Neural cell (in vitro differentiated cells): ENCODE data around the gene LCN10.

Experiments used
- EZH2 ChIP-seq: fragments of 200-600, 300-800 bp; shearing (Covaris generic), sonication (generic); IDR thresholded peaks from 2 replicates; pipeline ENCODE4 v1.6.1; 2014; ENCODE audit warnings: antibody characterized with exemption, low read length, borderline replicate concordance, mild to moderate bottlenecking; ENCODE audit not compliant: insufficient read depth, poor library complexity, severe bottlenecking
- TF ChIP-seq, protein P1 (sequence below): fragments of 450-650 bp; IDR thresholded peaks from 2 replicates; pipeline ENCODE4 v1.5.1; 2014; ENCODE audit warnings: antibody characterized with exemption, mild to moderate bottlenecking, moderate library complexity; ENCODE audit not compliant: poor library complexity, severe bottlenecking
- TF ChIP-seq, protein P2 (sequence below): IDR thresholded peaks from 2 replicates; pipeline ENCODE4 v1.6.1; 2012; ENCODE audit warnings: borderline replicate concordance

DNA sequence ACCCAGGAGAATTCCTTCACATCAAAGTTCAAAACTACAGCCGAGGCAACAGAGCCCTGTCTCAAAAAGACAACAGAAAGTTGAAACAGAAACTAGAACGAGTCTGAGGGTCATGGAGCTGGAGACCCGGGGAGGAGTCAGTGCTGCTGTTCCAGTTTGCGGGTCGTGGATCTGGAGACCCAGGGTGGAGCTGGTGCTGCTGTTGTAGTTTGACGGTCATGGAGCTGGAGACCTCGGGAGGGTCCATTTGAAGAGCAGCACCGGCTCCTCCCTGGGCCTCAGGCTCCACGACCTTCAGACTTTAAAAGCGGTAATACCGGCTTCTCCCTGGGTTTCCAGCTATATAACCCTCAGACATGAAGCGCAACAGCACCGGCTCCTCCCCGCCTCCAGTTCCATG lies 34.6 kb upstream of the LCN10 start:
- TF ChIP-seq EZH2: no peak
- TF ChIP-seq, protein P1, sequence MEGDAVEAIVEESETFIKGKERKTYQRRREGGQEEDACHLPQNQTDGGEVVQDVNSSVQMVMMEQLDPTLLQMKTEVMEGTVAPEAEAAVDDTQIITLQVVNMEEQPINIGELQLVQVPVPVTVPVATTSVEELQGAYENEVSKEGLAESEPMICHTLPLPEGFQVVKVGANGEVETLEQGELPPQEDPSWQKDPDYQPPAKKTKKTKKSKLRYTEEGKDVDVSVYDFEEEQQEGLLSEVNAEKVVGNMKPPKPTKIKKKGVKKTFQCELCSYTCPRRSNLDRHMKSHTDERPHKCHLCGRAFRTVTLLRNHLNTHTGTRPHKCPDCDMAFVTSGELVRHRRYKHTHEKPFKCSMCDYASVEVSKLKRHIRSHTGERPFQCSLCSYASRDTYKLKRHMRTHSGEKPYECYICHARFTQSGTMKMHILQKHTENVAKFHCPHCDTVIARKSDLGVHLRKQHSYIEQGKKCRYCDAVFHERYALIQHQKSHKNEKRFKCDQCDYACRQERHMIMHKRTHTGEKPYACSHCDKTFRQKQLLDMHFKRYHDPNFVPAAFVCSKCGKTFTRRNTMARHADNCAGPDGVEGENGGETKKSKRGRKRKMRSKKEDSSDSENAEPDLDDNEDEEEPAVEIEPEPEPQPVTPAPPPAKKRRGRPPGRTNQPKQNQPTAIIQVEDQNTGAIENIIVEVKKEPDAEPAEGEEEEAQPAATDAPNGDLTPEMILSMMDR: no peak
- TF ChIP-seq, protein P2, sequence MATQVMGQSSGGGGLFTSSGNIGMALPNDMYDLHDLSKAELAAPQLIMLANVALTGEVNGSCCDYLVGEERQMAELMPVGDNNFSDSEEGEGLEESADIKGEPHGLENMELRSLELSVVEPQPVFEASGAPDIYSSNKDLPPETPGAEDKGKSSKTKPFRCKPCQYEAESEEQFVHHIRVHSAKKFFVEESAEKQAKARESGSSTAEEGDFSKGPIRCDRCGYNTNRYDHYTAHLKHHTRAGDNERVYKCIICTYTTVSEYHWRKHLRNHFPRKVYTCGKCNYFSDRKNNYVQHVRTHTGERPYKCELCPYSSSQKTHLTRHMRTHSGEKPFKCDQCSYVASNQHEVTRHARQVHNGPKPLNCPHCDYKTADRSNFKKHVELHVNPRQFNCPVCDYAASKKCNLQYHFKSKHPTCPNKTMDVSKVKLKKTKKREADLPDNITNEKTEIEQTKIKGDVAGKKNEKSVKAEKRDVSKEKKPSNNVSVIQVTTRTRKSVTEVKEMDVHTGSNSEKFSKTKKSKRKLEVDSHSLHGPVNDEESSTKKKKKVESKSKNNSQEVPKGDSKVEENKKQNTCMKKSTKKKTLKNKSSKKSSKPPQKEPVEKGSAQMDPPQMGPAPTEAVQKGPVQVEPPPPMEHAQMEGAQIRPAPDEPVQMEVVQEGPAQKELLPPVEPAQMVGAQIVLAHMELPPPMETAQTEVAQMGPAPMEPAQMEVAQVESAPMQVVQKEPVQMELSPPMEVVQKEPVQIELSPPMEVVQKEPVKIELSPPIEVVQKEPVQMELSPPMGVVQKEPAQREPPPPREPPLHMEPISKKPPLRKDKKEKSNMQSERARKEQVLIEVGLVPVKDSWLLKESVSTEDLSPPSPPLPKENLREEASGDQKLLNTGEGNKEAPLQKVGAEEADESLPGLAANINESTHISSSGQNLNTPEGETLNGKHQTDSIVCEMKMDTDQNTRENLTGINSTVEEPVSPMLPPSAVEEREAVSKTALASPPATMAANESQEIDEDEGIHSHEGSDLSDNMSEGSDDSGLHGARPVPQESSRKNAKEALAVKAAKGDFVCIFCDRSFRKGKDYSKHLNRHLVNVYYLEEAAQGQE: no peak
